ENCODE measurements around the gene EMC9.

EMC9 gene

DNA sequence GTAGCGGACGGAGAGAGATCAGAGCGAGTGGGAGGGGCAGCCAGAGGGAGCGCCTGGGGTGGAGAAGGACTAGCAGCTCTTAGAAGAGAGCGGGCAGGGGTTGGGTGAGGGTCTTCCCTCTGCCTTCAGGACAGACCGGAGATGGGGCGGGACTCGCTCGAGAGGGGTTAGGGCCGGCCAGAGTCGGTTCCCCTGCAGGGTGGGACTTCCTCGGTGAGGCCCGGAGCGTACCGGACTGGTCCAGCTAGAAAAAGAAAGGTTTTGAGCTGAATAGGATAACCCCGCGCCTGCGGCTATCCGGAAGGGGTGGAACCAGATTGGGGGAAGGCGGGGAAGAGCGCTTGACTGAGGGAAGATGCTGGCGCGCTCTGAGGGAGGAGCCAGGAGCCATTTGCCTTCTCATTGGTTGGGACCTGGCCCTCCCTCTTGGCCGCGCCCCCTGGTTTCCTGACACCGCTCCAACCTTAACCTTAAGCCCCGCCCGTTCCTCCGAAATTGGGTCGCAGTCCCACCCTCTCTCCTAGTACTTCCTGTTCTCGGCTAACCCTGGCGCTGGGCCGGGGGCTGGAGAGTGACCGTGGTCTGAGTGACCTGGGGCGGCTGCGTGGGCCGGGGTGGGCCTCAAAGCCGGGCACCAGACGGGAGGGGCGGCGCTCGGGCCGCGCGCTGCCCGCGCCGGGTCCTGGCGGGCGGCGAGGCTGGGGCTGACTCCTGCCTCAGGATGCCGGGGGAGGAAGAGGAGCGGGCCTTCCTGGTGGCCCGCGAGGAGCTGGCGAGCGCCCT lies 5.8 kb upstream of the EMC9 start, which contains the start of gene RNF31:
TSS of gene RNF31 (plus strand) at position 521 of the 783 bp plus-strand sequence. CDS start at position 722, 201 bp downstream.
- peak; percentile 94 for DNase-seq

DNA sequence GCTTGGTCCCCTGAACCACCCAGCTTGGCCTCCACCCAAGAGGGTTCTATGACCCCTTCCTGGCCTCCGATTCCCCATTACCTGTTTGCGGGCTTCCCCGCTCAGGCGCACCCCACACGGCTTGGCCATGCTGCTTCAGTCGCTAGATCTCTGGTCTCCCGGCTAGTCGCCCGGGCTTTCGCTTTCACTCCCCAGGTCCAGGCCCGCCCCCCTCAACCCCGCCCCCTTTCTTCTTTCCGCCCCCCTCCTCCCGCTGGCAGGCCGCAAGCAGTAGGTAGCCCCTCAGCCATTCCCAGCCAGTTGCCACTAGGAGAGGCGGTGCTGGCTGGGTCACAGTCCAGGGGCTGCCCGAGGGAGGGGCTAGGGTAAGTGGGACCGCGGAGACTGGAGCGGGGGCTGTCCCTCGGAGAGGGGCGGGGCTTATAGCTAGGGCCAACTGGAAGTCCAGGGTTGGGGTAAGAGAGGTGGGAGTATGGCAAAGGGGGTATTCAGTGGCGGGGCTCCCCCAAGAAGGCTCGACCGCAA lies 5.1 kb upstream of the EMC9 start, which contains the start of gene PSME2:
TSS of gene PSME2 (minus strand) at position 158 of the 525 bp plus-strand sequence. CDS start at position 129, 29 bp downstream.
- peak; percentile 96 for DNase-seq

DNA sequence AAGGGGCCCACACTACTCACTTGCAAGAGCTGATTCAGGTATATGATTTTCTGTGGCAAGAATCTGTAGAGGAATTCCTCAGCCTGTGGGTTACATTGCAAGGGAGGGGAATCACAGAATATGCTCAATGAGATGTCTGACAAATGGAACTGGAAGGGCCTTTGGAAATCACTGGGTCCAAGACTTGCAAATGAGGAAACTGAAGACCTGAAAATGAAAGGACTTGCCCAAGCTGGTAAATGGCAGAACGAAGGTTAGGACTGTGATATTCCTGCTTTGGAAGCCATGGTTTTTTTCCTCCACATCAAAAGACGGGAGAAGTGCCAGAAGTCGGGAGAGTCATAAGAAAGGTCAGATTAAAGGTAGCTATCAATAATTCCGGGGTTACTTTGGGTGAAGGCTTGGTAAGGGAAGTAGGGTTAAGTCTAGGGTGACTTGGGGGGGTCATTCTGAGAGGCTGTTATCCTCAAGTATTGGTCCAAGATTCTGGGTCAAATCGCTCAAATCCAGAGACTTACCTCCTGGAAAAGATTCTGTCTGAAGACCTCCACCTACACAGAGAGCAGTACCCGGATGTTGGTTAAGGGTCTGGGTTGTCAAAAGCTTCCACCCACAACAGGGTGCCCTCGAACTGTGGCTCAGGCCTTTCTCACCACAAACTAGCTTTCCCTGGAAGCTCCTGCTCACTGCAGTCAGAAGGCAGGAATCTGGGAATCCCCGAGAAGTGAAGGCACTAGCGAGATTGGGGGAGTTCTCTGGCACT lies 4.5 kb upstream of the EMC9 start:
- no peak for DNase-seq

DNA sequence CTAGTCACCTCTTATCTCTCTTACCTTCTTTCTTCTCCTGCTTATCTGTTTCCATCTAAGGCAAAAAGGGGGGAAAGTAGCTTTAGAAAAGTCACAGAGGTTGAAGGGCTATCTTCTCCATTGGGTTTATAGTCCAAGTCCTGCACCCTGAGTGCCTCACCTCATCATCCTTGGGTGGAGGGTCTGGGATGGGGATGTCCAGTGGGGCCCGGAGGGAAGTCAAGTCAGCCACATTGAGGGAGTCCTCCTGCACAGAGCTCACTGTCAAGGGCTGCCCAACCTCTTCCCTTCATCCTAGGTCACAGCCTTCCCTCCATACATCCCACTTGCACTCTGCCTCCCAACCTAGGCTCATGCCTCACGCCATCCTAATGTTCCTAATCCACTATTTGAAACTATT lies 3.8 kb upstream of the EMC9 start:
- no peak for DNase-seq

DNA sequence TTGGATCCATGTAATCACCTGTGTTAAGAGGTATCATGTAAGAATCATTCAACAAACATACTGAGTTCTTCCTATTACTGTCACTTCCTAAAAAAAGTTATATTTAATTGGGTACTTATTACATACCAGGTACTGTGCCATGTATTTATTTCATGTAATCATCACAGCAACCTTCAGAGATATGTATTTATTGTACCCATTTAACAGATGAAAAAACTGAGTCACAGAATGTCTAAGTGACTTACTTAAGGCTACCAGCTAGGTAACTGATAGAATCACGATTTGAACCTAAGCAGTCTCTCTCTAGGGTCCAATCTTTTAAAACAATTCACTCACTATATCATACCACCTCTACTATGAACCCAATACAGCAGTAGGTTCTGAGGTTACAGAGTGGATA lies 3.1 kb upstream of the EMC9 start:
- no peak for DNase-seq

DNA sequence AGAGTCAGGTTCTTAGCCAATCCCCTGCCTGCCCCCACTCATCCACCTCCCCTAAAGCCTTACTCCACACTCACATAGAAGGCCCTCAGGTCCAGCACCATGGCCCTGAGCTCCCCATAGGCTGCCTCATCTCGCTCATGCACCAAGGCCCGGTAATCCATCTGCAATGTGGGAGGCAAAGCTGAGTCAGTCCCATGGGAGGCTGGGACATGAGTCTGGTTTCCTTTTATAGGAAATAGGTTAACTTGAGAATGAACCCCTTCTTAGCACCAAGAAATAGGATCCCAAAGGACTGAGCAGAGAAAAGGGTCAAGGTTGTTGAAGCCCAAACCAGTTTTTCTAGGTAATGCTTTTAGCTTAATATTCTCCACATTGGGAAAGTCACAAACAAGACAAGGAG lies 2.1 kb upstream of the EMC9 start:
- no peak for DNase-seq

DNA sequence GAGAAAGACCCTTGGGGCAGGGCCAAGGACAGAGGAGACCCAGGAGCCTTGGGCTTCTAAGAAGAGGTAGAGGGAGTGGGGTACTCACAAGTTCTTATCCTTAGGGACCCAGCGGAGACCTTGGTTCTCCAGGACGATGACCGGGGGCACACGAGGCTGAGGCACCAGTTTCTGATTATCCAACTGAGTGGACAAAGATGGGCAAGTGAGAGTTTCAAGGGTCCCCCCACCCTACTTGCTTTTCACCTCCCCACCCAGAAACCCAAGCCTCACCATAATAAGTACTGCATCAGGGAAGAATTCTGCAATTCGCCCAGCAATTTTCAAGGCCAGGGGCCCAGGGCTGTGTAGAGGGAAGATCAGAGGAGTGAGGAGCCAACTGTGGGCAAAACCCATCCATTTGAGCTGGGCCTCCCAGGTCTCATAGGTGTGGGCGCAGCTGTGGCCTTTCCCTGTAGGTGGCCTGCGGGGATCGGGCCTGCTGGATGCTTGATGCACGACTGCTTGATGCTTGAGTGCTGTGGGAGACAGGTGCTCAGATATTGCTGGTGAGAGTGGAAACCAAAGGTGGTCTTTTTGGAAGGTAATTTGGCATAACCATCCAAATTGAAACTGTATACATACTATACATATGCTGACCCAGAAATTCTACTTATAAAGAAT lies 2.0 kb downstream of the EMC9 start:
- no peak for DNase-seq

DNA sequence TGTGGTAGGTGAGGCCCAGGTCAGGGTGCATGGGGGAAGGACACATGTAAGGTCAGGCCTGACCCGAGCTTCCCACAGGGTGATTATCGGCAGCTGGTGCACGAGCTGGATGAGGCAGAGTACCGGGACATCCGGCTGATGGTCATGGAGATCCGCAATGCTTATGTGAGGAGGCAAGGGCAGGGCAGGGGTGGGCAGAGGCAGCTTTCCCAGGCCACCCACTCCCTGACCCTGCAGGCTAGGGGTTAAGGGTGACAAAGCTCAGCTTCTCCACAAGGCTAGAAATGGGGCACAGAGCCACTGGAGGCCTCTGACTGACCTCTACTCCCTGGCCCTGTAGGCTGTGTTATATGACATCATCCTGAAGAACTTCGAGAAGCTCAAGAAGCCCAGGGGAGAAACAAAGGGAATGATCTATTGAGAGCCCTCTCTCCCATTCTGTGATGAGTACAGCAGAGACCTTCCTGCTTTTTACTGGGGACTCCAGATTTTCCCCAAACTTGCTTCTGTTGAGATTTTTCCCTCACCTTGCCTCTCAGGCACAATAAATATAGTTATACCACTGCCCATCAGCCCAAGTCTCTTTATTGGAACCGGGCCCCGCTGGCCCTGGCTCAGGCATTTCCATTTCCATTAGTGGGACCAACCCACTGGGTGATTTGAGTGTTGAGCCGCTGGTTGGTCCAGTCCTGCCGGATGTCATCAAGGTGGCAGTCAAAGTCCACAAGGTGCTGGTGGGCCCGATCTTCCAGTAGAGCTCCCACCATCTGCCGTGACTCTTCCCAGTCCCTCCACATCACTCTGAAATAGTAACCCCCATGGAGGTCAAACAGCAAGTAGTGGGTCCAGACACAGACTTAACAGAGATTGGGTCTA lies 2.8 kb downstream of the EMC9 start:
- DNase-seq = no peak

DNA sequence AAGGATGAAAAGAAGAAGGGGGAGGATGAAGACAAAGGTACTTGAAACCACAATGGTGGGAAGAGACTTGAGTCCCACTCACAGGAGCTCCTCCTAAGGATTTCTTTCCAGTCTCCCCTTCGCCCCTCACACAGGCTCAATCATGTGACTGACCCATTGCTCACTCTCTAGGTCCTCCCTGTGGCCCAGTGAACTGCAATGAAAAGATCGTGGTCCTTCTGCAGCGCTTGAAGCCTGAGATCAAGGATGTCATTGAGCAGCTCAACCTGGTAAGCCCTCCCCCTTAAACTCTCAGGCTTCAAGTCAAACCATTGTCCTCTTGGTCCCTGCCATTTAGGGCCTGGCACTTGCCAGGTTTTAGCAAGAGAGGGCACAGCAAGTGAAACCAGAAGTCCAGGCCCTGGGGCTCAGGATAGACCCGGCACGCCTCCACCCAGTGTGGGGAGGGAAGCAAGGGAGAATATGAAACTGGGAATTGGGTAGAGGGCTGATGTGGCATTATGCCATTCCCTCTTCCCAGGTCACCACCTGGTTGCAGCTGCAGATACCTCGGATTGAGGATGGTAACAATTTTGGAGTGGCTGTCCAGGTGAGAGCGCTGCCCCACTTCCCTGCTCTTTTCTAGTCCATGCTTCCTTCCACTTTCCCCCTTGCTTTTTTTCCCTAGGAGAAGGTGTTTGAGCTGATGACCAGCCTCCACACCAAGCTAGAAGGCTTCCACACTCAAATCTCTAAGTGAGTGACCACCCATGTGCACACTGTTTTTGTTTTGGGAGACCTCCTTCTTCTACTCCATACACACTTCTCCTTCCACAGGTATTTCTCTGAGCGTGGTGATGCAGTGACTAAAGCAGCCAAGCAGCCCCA lies 3.6 kb downstream of the EMC9 start:
- no peak for DNase-seq

DNA sequence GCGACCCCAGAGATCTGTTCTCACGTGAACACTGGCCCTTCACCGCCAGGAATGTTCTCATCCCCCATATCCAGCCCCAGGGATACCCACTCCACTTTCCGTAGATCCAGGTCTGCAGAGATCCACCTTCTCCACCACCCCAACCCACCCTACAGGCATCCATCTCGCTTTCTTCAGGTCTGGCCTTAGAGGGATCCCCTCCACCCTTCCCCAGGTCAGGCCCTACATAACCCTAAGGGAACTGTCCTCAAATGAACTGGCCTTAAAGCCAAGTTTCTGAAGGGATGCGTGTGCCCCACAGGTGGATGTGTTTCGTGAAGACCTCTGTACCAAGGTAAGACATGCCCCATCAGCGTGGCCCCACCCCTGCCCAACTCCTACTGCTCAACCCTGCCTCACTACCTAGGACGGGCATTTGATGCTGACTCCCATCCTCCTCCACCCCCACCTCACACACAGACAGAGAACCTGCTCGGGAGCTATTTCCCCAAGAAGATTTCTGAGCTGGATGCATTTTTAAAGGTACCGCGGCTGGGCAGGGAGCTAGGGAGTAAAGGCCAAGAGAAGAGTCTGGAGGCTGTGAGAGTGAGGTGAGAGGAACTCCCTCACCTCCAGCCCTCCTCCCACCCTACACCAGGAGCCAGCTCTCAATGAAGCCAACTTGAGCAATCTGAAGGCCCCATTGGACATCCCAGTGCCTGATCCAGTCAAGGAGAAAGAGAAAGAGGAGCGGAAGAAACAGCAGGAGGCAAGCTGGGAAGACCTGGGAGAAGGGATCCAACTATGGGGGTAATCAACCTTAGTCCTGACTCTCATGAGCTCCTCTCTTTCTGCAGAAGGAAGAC lies 4.5 kb downstream of the EMC9 start:
- DNase-seq = no peak

DNA sequence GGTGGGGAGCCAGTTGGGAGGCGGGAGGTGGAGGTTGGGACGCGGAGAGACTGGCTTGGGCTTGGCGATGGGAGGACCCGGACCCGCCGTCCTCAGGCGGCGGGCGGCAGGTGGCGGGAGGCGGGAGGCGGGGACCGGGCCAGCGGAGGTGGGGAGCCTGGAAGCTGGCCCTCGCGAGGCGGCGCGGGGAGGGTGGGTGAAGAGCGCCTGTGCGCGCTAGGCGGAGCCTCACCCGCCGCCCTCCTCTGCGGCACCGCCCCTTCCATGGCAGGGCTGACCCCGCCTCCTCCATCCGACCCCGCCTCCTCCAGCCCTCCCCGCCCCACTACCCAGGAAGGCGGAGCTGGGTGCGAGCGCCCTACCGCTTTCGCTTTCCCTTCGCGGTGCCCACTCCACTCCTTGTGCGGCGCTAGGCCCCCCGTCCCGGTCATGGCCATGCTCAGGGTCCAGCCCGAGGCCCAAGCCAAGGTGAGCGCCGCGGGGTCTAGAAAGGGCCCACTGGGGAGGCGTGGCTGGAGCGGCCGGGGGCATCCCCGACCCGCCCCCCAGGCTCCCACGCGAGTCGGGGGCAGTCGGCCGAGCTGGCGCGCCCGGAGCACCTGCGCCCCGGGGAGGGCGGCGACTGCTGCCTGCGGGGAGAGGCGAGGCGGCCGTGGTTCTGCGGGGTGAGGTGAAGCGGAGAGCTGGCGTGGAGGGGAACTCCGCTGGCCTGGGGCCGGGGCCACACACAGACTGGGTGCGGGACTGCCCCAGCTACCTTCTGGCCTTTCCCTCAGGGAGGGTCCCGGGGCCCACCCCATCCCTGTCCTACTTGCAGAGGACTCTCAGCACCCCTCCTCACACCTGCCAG lies 5.3 kb downstream of the EMC9 start, which contains the start of gene PSME1:
TSS of gene PSME1 (plus strand) at position 361 of the 850 bp plus-strand sequence. CDS start at position 430, 69 bp downstream.
- peak; percentile 67 for DNase-seq

DNA sequence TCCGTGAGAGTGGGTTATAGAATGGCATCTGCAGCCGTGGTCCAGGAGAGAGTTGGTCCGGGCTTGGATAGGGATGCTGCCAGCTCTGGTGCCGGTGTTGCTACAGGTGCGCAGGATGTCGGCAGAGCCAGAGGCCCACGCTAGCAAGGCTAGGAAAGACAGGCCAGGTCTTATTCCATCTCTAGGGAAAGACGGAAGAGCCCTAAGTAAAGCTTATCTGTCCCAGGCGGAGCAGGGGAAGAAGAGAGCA lies 5.9 kb downstream of the EMC9 start:
- no peak for DNase-seq

DNA sequence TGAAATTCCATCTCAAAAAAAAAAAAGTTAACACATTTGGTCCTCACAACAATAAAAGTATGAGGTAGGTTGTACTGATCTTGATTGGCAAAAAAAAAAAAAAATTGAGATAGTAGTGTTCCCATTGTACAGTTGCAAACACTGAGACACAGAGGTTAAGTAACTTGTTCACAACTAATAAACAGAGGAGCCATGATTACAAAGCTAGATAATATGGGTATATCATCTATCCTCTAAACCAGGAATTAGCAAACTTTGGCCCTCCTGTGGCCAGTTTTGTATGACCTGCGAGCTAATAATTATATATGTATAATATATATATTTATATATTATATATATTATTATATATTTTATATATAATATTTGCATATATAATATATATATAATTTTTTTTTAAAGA lies 7.7 kb downstream of the EMC9 start:
- no peak for DNase-seq

DNA sequence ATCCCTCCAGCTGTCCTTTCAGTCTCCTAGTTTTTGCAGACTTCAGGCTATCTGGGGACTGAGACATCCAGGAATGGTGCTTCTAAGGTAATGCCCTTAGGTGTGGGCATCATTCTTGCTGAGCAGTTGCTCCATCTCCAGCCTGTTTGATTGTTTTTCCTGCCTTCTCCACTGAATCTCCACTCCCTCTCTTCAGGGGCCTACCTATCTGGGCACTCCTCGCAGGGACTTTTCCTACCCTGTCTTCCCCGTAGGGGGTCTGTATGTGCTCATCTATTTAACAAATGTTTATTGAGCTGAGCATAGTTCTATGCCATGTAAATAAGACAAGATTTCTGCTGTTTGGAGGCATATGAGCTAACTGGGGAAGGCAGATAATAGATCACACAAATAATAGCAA lies 8.4 kb downstream of the EMC9 start:
- DNase-seq = no peak

DNA sequence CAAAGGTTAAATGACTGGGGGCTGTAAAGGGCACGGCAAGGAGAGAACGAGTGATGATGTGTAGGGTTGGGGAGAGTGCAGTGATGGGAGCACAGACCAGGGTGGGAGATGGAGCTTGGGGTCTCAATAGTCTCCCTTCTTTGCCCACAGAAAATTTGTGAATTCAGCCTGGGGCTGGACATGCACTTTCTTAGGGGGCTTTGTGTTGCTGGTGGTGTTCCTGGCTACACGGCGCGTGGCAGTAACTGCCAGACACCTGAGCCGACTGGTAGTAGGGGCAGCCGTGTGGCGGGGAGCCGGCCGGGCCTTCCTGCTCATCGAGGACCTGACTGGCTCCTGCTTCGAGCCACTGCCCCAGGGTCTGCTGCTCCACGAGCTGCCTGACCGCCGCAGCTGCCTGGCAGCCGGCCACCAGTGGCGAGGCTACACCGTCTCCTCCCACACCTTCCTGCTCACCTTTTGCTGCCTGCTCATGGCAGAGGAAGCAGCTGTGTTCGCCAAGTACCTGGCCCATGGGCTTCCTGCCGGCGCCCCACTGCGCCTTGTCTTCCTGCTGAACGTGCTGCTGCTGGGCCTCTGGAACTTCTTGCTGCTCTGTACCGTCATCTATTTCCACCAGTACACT lies 9.2 kb downstream of the EMC9 start:
- no peak for DNase-seq

DNA sequence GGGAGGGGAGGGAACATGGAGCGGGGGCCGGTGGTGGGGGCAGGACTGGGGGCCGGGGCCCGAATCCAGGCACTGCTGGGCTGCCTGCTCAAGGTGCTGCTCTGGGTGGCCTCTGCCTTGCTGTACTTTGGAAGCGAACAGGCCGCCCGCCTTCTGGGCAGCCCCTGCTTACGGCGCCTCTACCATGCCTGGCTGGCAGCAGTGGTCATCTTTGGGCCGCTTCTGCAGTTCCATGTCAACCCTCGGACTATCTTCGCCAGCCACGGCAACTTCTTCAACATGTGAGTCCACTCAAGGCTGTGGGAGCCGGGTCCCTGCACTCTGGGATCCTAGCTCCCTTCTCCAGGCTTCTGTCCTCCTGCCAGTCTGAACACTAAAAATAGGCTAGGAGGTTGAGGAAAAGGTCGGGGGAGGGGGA lies 9.8 kb downstream of the EMC9 start:
- DNase-seq = no peak

DNA sequence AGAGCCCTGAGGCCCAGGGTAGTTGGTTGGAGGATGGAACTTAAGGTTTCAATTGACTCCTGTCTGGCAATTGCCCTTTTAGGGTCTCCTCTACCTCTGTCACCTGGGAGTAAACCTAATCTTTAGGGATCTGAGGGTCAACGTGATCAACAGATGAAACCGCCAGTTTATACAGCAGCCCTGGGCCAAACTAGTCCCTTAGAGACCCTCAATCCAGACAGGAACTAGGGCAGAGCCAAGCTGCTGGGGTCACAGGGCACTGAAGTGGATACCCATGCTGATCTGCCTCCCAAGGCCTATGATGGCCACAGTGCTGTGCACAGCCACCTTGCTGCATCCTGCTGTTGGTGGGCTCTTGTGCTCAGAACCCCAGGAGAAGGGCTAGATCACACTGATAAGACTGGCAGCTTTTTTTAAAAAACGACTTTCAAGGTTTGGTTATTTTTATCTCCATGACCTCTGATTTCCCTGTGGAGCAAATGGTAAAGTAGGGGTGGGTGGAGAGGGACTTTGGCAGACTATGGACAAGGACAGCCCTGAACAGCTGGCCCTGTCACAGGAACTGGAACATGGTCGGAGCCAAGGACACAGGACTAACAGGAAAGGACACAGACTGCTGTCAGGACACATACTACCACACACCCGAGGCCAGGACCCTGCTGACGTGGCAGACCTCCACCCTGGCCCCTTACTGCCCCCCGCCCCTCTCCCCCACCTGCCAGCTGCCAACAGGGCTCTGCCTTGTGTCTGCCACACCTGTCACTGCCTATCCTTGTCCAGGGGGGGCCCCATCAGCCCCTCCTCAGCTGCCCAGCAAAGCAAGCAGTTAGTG lies 10.5 kb downstream of the EMC9 start:
- no peak for DNase-seq

DNA sequence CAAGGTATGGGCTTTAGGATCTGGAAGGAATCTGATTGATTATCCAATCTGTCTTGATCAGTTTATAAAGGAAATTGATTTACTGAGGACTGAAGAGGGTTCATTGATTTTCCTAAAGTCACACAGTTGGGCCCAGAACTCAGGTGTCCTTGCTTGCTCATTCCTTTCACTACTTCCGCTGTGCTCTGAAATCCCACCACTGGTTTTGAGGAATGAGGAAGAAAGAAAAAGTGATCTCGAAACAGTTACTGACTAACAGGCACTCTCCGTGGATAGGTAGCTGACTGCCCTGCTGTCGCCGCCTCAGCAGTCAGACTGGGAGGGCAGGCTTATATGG lies 11.0 kb downstream of the EMC9 start, which contains the start of gene FITM1:
TSS of gene FITM1 (plus strand) at position 280 of the 337 bp plus-strand sequence. CDS start 905 bp downstream, outside the sequence.
- DNase-seq = no peak
